ENCODE results near the gene FGF1. TPM values are rescaled to one million over a fixed set of nuclear protein-coding genes. Genes with fewer than 3 reads are reported as not detected.

The FGF1 gene
- total and polyA plus RNA-seq, 2 donors from 2014 or later: 2.1 to 89.7 TPM

DNA sequence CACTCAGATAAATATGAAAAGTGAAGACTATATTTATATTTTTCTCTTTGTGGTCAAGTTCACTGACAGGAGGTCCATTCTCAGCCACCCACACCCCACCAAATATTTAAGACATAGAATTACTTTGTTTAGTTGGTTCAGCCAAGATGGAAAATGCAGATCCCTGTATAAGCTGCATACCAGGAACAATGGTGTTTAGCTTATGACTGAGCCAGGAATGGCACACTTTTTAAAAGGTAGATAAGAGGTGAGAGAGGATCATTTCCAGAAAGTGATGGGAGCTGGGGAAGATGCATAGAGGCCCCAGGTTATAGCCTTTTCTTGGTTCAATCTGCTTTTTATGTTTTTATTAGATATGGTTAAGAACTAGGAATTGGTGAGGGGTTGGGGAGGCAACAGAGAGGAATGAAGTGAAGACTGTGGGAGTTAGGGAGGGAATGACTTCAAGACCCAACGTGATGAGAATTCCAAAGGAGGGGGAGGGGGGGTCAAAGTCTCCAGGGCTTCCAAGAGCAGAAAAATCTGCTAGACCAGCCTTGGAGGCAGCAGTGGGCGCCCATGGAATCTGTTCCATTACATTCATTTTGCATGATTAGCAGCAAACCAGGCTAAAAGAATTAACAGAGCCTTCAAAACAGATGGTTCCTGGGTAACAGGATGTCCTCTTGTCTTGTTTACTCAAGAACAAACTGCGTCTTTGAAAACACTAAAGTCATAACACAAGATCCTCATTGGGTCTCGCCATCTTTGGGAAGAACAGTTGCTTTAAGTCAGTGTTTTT, 95.2 kb downstream of the FGF1 start:
- no peak overlapping the region for H3K9ac ChIP-seq (ENCODE audit: low read length in 3 of 3)
- H3K4me1 ChIP-seq (ENCODE audit: control insufficient read depth in 2 of 3, insufficient read depth in 2 of 3, low read depth in 1 of 3, low read length in 3 of 3): no peaks in the 10 kb centered on the region
- H3K27me3 ChIP-seq (ENCODE audit: control insufficient read depth, insufficient read depth, low read length): no peaks in the 10 kb centered on the region
- intact Hi-C loops (cut with DNase I): no loop called here
- no peak overlapping the region for H3K4me3 ChIP-seq (ENCODE audit: low read length in 3 of 3)
- no peaks in the 10 kb centered on the region for H3K36me3 ChIP-seq (ENCODE audit: control insufficient read depth in 2 of 3, insufficient read depth in 3 of 3, low read length in 3 of 3)
- FAIRE-seq: no peak
- DNase-seq: peak in 3 of 5 donors; percentile 21 to 65 (median 63)
- H3K9me3 ChIP-seq (ENCODE audit: control insufficient read depth in 2 of 3, insufficient read depth in 1 of 3, low read length in 3 of 3): no peaks in the 10 kb centered on the region
- no peak overlapping the region for H3K27ac ChIP-seq (ENCODE audit: low read depth in 2 of 2, low read length in 2 of 2)
- TF ChIP-seq, protein P1, sequence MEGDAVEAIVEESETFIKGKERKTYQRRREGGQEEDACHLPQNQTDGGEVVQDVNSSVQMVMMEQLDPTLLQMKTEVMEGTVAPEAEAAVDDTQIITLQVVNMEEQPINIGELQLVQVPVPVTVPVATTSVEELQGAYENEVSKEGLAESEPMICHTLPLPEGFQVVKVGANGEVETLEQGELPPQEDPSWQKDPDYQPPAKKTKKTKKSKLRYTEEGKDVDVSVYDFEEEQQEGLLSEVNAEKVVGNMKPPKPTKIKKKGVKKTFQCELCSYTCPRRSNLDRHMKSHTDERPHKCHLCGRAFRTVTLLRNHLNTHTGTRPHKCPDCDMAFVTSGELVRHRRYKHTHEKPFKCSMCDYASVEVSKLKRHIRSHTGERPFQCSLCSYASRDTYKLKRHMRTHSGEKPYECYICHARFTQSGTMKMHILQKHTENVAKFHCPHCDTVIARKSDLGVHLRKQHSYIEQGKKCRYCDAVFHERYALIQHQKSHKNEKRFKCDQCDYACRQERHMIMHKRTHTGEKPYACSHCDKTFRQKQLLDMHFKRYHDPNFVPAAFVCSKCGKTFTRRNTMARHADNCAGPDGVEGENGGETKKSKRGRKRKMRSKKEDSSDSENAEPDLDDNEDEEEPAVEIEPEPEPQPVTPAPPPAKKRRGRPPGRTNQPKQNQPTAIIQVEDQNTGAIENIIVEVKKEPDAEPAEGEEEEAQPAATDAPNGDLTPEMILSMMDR (IDR thresholded peaks at IDR 0.05; ENCODE audit: borderline replicate concordance, extremely low read depth, insufficient read depth): no peak

DNA sequence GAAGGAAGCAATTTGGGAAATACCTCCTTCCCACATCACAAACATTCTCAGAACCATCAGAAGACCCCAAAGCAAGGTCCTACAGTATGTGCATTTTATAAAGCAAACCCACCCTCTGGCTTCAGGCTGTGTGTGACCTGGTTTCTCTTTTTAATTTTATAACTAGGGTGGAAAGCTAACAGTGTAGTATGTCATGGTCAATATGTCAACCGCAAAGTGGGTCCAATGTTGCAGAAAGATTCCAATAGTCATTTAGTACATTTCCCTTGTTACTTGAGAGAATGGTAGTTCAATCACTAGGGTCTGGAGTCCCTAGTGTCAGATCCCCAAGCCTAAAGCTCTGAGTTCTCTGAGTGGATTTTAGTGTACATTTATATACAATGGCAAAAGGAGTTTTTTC, 96.2 kb downstream of the FGF1 start:
- TF ChIP-seq, protein P1 (IDR thresholded peaks at IDR 0.05; ENCODE audit: borderline replicate concordance, extremely low read depth, insufficient read depth): no peak
- no peaks in the 10 kb centered on the region for H3K4me1 ChIP-seq (ENCODE audit: control insufficient read depth in 2 of 3, insufficient read depth in 2 of 3, low read depth in 1 of 3, low read length in 3 of 3)
- DNase-seq: no peak
- no peaks in the 10 kb centered on the region for H3K36me3 ChIP-seq (ENCODE audit: control insufficient read depth in 2 of 3, insufficient read depth in 3 of 3, low read length in 3 of 3)
- no peaks in the 10 kb centered on the region for H3K9me3 ChIP-seq (ENCODE audit: control insufficient read depth in 2 of 3, insufficient read depth in 1 of 3, low read length in 3 of 3)
- H3K9ac ChIP-seq (ENCODE audit: low read length in 3 of 3): no peak overlapping the region
- intact Hi-C loops (cut with DNase I): no loop called here
- no peaks in the 10 kb centered on the region for H3K27me3 ChIP-seq (ENCODE audit: control insufficient read depth, insufficient read depth, low read length)
- peak overlapping the region in 1 of 2 donors; percentile 11 for H3K27ac ChIP-seq (ENCODE audit: low read depth in 2 of 2, low read length in 2 of 2)
- no peak overlapping the region for H3K4me3 ChIP-seq (ENCODE audit: low read length in 3 of 3)
- FAIRE-seq: no peak

- peak in 2 of 5 donors; percentile 35 to 53 for DNase-seq
- no peaks in the 10 kb centered on the region for H3K4me1 ChIP-seq (ENCODE audit: control insufficient read depth in 2 of 3, insufficient read depth in 2 of 3, low read depth in 1 of 3, low read length in 3 of 3)
- no peak overlapping the region for H3K9ac ChIP-seq (ENCODE audit: low read length in 3 of 3)
- intact Hi-C loops (cut with DNase I): no loop called here
- TF ChIP-seq, protein P1 (IDR thresholded peaks at IDR 0.05; ENCODE audit: borderline replicate concordance, extremely low read depth, insufficient read depth): no peak
- H3K36me3 ChIP-seq (ENCODE audit: control insufficient read depth in 2 of 3, insufficient read depth in 3 of 3, low read length in 3 of 3): no peaks in the 10 kb centered on the region
- no peak overlapping the region for H3K4me3 ChIP-seq (ENCODE audit: low read length in 3 of 3)
- H3K27me3 ChIP-seq (ENCODE audit: control insufficient read depth, insufficient read depth, low read length): no peaks in the 10 kb centered on the region
- FAIRE-seq: no peak
- H3K27ac ChIP-seq (ENCODE audit: low read depth in 2 of 2, low read length in 2 of 2): no peak overlapping the region
- H3K9me3 ChIP-seq (ENCODE audit: control insufficient read depth in 2 of 3, insufficient read depth in 1 of 3, low read length in 3 of 3): no peaks in the 10 kb centered on the region
Observed at GRCh38 chr5:142587354-142587965, 98.4 kb downstream of the FGF1 start.
